NCI-H2081 treated with DMSO at 0.1 percent for 48 hours (cell line): Measurements from ENCODE around the gene FZD2.

Experiments
- DNase-seq: peaks from one replicate; lab custom pipeline; 2025; lab: John Stamatoyannopoulos, UW

Gene FZD2

GRCh38 chr17:44607836-44608690, 50.8 kb downstream of the FZD2 start:
- DNase-seq, result peak; percentile 96

- DNase-seq, result peak; percentile 97
These were observed 51.6 kb downstream of the FZD2 start for GRCh38 chr17:44608727-44609435.

DNA sequence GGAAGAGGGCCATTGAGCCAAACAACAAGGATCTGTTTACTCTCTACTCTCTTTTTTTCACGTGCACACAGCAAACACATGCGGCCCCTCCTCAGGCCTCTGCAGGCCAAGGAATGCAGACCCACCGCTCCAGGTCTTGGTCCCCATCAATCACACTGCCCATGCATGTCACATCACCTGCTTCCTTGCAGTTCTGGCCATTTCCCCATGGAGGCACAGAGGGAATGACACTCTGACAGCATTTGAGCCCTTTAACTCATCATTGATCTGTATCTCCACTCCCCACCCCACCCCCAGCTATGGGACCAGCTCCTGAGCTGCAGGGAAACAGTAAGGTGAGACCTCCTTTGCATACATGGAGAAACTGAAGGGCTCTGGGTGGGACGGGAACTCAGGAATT, 53.0 kb downstream of the FZD2 start:
- DNase-seq, result no peak
